Raji (cell line): Measurements from ENCODE around the gene GRK5.

Source experiments
- POLR2A ChIP-seq: IDR thresholded peaks from 2 replicates; pipeline ENCODE4 v1.6.1; 2011; ENCODE audit warnings: low read depth, low read length, control low read depth; ENCODE audit not compliant: insufficient read depth

The GRK5 gene

DNA sequence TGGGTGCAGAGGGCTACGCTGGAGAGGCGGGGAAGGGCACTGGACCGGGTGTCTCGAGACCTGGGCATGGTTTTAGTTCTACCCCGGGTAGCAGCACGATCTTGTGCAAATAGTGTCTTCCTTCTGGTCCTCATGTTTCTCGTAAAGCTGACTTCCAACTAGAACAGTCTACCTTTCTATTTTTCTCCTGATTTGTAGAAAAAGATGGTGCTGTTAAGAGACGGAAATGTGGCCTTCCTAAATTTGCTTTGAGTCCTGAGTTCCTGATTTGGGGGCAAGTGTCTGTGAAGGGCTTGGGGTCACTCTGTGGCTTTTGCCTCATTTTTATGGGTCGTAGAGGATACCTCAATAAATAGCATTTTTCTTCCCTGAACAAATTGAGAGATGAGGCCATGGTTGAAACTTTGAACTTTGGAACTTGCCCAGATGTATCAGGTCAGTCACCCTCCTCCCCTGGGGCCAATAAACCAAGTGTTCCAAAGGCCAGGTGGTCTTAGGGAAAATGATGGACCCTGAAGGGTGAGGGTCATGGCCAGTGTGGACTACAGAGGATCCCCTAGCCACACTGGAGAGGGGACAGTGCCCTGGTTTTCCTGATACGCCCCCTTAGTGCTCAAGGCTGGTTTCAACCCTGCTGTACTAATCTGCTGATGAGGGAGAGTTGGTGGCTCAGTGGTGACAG, 45.2 kb downstream of the GRK5 start:
- TF ChIP-seq POLR2A = no peak

DNA sequence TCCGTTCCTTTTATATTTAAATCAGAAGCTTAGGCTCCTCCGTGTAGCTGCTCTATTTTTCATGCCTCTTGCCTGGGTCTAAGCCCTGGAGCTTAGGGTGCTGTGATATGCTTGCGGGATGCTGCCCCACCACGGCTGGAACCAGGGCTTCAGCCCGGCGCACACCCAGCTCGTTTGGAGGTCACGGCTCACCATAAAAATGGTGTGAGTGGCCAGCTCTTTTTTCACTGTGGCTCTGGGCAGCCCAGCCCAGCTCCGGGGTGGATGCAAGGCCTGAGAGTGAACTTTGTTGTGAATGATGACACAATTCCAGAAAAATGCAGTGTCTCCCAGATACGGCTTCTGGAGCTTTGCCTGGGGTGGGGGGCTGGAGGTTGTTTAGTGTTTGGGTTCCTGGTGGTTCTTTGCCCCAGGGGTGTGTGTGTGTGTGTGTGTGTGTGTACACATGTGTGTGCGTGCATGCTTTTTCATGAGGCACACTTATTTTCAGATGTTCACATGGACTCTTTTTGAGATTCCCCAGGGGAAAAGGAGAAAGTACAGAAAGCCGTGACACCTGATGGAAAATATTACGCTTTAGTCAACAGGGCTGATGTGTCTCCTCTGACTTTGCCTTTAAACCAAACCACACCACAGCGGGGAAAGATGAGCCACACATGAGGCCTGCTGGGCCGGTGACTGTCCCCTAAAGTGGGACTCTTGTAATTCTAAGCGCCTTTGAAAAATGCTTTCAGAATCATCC, 46.2 kb downstream of the GRK5 start:
- TF ChIP-seq POLR2A = no peak

DNA sequence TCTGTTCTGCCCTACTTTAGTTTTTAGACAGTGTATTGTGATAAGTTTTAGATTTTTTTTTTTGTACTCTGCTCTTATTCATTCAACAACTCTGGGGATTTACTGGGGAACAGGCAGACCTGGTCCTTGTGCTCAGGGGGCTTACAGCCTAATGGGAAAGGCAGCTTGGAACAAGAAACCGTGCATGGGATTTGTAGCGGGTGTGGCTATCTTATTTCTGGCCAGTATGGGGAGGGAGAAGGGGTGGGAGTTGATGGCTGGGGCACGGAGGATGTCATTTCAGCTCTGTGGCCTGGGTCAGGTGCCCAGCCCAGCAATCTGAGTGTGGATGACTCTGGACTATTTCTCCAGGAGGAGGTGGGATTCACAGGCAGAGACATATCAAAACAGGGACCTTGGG, 47.0 kb downstream of the GRK5 start:
- TF ChIP-seq POLR2A = no peak

DNA sequence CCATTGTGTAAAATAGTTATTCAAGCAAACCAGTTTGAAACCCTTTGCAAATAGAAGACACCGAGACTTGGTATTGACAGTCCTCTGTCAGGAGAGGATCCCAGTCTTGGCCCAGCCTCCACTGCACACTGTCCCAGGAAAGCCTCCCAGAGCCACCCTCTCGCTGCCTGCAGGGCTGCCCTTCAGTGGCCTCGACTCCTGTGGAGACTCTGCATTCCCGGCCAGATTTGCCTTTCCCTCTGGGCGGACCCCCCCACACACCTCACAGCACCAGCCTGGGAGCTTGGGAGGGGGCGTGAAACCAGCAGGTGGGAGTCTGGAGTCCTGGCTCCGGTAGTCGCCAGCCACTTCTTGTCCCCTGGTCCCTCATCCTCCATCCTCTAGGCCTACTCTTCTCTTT, 48.7 kb downstream of the GRK5 start:
- TF ChIP-seq POLR2A = no peak

DNA sequence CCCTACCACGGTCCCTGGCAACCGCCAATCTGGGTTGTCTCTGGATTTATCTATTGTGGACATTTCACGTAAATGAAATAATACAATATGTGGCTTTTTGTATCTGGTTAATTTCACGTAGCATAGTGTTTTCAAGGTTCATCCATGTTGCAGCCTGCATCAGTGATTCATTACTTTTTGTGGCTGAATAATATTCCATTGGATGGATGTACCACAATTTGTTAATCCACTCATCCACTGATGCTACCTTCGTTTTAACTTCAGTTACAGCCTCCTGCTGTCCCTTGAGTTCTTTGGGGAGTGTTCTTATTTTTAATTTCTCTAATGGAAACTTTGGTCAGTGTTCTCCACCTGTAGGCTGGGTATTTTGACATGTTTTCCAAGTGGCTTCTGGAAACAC, 49.5 kb downstream of the GRK5 start:
- no peak for TF ChIP-seq POLR2A

DNA sequence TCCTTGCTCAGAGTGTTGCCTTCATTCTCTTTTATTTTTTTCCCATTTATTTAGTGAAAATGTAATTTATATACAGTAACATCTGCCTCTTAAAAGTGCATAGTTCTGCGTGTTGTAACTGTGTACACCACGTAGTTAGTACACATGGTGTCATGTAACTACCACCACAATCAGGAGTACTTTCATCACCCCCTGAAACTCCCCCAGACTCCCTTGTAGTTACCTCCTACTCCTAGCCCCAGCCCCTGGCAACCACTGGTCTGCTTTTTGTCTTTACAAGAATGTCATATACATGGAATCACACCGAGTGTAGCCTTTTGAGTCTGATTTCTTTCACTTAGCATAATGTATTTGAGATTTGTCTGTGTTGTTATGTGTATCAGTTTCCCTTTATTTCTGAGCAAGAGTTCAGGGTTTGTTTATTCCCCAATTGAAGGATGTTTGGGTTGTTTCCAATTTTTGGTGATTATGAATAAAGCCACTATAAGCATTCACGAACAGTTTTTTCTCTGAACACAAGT, 50.6 kb downstream of the GRK5 start:
- no peak for TF ChIP-seq POLR2A

DNA sequence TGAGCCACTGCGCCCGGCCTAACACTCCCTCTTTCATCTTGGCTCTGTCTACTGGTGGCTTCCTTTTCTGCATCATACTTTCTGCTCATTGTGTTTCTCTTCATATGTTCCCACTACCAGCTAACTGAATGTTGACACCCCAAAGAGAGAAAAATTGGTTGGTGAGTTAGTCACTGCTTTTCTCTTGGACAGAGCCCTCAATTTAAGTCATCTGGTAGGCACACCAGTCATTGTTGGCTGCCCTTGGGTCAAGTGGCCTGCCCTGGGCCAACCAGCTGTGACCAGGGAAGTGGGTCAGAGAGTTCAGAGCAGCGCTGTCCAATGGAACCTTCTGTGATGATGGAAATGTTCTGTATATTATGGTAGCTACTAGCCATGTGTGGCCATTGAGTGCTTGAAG, 52.0 kb downstream of the GRK5 start:
- no peak for TF ChIP-seq POLR2A

DNA sequence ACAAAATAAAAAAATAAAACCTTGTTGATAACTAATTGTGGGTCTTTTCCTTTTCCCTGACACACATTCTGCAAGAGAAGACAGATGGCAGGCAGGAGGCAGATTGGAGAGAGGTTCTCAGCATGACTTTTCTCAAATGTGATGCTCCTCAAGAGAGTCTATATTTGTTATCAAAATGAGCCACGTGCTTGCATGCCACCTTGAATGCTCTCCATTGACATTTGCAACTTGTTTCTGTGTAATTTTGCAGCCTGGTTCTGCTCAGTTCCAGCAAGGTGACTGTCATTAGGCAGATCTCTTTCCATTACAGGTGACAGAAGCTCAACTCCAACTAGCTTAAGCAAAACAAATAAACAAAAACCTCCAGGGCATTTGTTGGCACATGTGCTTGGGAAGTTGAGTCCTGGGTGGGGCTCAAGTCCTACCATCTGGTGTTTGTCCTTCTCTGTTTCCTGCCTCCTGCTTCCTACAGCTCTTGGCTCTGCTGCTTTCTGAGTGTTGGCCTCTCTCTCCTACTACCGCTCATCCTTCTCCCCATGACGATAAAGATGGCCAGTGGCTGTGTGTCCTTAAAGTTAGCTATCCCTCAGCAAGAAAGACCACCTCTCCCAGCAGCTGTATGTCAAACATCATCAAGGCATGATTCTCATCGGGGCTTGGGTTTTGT, 56.7 kb downstream of the GRK5 start:
- no peak for TF ChIP-seq POLR2A

DNA sequence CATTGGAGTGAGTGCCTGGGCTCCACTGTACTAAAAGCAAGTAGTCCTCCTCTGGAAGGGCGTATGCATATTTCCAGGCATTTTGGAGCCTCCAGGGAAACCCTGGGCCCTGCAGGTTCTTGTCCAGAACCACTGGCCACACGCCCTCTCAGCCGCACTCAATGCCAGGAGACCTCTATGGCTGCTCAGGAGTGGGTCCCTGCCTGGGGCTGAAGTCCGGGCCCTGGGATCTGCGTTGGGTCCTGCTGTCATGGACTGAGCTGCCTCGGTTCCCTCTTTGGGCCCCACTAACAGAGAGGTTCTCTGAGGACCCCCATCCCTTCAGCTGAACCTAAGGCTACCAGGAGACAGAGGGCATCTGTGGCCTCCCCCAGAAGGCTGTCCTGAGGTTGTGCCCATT, 58.3 kb downstream of the GRK5 start:
- no peak for TF ChIP-seq POLR2A

DNA sequence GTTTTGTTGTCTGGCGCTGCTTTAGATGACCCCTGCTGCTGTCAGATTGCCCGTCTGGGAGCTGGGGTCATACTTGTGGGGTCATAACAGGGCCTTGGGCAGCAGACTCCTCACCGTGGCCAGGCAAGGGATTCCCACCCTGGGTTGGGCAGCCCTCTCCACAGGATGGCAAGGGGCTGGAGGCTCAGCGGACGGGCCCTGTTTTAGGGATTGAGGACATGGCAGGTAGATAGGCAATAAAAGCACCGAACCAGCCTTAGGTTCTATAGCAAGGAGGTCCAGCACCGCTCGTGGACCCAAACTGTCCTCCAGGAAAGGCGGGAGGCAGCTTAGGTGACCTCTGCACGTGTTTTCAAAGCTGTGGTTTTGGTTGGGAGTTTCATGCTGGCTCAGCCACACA, 60.0 kb downstream of the GRK5 start:
- TF ChIP-seq POLR2A = no peak

DNA sequence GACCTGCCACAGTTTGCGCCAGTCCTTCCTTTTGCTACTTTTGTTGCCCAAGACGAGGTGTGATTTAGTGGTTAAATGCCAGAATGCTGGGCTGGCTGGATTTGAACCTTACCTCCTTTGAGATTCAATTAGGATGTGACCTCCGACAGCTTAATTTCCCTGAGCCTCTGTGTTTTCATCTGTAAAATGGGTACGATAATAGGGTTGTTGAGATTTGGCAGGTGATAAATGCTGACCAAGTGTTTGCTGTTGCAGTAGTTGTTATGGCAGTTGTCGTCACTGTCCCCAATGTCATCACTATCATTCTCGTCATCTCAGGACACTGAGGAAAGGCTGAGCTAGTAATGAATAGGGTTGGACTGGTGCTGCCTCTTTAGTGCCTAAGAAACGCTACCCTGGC, 61.1 kb downstream of the GRK5 start:
- TF ChIP-seq POLR2A = no peak

DNA sequence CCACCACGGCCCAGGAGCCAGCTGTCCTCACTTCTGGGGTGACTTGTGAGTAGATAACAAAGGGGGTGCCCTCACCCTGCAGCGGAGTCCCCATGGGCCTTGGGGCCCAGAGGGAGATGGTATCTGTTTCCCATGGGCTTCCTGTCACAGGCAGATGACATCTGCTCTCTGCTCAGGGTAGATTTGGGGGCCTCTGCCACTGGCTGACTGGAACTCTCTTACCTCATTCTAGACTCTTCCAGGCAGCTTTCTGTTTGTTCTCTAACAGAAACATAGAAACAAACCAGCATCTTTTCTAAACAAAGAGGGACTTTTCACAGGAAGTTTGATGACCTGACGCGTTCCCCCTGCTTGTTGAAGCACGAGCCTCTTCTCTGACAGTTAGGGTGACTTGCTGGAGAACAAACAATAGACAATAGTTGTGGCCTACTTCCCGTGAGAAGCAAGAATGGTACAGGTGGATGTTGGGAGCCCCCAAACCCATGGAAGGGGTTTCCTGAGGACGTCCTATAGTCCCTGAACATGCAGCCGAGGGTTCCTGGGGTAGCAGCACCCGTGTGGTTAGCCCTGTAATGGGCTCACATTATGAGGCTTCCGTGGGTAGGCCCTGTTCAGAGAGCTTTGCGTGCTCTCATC, 61.6 kb downstream of the GRK5 start:
- TF ChIP-seq POLR2A = no peak

DNA sequence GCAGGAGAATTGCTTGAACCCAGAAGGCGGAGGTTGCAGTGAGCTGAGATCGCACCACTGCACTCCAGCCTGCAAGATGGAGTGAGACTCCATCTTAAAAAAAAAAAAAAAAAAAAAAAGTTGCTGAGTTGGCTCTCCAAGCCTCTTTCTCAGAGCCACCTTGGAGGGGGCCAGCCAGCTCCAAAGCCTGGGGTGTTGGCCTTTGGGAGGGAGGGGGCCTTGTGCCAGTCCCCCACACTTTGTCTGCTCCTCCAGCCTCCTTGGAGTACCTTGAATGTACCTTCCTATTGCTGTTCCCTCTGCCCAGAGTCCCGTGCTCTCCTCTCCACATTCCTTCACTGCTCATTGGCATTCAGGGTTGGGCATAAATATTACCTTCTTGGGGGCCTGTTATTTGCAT, 62.4 kb downstream of the GRK5 start:
- no peak for TF ChIP-seq POLR2A

DNA sequence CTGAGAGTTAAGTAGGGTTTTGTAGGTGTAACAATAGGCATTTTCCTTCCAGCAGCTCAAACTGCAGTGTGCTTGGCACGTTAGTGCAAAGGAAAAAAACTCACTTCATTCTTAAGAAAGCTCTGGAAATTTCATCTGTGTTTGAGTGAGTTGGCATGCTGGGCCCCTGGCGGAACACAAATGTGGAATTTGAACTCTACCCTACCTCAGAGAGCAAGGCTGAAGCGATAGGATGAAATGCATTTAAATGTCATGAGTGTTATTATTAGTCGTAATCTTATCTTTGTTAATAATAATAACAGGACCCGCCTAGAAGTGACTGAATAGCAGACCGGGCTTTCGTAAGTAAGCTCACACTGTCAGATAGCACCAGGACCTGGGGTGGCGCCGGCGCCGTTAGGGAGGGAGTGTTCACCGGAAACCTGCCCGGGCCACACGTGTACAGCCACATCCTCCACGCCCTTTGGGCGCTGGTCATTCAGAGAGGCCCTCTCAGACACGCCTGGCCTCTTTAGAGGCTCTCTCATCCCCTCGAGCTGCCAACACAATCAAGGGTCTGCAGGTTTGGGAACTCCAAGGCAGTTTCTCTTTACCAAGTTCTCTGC, 63.5 kb downstream of the GRK5 start:
- TF ChIP-seq POLR2A = no peak

DNA sequence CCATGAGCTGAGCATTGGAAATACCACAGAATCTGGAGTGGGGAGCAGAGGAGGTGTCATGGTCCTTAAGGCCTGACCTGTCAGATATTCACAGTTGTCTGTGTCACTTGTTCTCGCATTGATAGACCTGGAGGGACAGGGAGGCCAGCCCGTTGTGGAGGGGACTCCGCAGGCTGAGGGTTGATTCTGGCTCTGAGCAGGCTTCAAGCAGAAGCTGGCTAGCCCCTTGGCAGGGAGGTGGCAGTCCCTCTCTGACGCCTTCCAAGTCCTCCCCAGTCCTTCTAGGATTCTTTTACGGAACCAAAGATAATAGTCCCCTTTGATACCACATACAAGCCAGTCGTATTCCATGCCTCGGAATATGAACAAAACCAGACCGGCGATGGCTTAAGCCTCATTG, 65.4 kb downstream of the GRK5 start:
- no peak for TF ChIP-seq POLR2A

DNA sequence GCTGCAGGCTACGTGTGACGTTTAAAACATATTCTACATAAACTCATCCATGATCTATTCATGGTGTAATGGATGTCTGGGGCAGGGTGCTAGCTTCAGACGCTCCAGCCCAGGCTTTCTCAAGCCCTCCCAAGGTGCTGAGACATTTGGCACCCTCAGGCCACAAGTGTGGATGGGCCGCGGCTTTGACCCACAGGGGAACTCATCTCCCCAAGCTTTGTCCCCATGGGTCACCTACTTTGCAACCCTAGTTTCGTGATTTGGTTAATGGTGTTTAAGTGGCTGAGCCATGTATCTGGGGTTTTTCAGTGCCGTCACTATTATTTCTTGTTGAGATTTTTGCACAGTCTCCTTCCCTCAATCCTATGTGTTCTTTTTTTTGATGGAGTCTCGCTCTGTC, 66.0 kb downstream of the GRK5 start:
- no peak for TF ChIP-seq POLR2A

DNA sequence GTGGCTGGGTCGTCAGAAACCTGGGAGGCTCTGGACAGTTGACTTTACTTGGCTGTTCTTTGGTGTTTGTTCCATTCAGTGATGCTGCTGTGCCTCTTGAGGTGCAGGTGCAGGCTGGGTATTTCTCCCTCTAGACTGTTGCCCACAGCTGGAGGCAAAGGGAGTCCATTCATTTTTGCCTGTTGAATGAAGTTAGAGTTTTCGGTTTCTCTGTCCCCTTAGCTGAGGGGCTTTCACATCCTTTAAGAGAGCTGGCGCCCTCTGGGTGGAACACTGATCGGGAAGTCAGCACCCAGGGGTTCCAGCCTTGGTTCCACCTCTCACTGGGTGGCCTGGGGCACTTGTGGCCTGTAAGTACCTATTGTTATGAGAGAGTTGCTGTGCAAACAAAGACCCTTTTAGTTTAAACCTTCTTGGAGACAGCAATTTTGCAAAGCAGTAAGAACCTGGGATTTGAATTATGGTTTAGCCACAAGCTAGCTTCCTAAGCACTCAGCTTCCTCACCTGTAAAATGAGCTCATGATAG, 67.2 kb downstream of the GRK5 start:
- no peak for TF ChIP-seq POLR2A
